ENCODE results near the gene PPP3CA.

PPP3CA gene

GRCh38 chr4:100986360-100986868 is 360.9 kb downstream of the PPP3CA start:
- ATAC-seq = no peak
- no peak for DNase-seq
- H3K4me3 Mint-ChIP-seq = no peak overlapping the region
- no peak overlapping the region for H3K27ac Mint-ChIP-seq
- H3K9me3 Mint-ChIP-seq = no peaks in the 10 kb centered on the region
- H3K27me3 Mint-ChIP-seq = peaks cover 23% of the 10 kb centered on the region
- H3K4me1 Mint-ChIP-seq = no peaks in the 10 kb centered on the region

- ATAC-seq (no peak), DNase-seq (no peak)
- Mint-ChIP-seq H3K9me3 (no peaks in the 10 kb centered on the region), H3K4me3 (no peak overlapping the region), H3K27me3 (peaks cover 23% of the 10 kb centered on the region), H3K4me1 (no peaks in the 10 kb centered on the region), H3K27ac (no peak overlapping the region)
Observed at GRCh38 chr4:100985576-100985975, 361.8 kb downstream of the PPP3CA start.

- H3K4me3 Mint-ChIP-seq = no peak overlapping the region
- DNase-seq = no peak
- H3K27ac Mint-ChIP-seq = peak overlapping the region in 1 of 2 donors; percentile 17
- H3K4me1 Mint-ChIP-seq = no peaks in the 10 kb centered on the region
- H3K9me3 Mint-ChIP-seq = no peaks in the 10 kb centered on the region
- H3K27me3 Mint-ChIP-seq = peaks cover 23% of the 10 kb centered on the region
- ATAC-seq = no peak
Observed at GRCh38 chr4:100984901-100985300, 362.4 kb downstream of the PPP3CA start.

DNA sequence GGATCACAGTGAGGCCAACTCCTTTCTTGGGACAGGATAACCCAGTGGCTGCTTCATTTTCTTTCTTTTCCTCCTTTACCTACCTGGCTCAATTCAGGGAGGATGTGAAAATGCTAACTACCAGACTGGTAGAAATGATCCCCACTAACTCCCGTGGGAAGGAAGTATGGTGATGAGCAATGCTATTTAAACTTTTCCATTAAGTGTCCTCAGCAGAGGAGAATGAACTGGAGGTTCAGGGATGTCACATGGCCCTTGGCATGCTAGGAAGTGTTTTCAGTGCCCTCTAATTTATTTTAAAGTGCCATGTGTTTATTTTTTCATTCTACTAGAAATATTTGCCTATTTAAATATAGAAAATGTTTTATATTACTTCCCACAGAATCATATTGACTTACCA is 363.9 kb downstream of the PPP3CA start:
- Mint-ChIP-seq H3K9me3 (no peaks in the 10 kb centered on the region), H3K4me3 (no peak overlapping the region), H3K27me3 (peaks cover 29% of the 10 kb centered on the region), H3K4me1 (no peaks in the 10 kb centered on the region), H3K27ac (no peak overlapping the region)
- ATAC-seq = no peak
- no peak for DNase-seq

DNA sequence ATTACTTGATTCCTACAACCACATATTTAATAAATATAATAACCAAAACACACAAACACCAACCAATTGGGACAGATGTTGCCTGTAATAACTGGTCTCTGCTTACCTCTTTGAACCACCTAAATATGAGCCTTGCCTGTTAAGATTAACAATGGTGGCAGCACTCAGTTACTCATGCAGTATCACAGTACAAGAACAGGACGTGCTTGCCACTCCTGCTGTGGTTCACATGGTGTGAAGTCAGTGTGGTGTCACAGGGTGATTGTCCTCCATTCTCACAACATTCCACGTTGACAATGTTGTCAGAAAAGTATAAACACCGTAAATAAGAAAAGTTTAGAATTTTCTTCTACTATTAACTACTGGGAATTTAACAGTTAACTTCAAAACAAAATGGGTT is 365.0 kb downstream of the PPP3CA start:
- Mint-ChIP-seq H3K4me1 (no peaks in the 10 kb centered on the region), H3K9me3 (no peaks in the 10 kb centered on the region), H3K27me3 (peaks cover 23% of the 10 kb centered on the region), H3K4me3 (no peak overlapping the region), H3K27ac (no peak overlapping the region)
- DNase-seq (no peak), ATAC-seq (no peak)

GRCh38 chr4:100981447-100982204 is 365.7 kb downstream of the PPP3CA start:
- H3K27me3 Mint-ChIP-seq = peaks cover 16% of the 10 kb centered on the region
- ATAC-seq = no peak
- H3K27ac Mint-ChIP-seq = no peak overlapping the region
- H3K9me3 Mint-ChIP-seq = no peaks in the 10 kb centered on the region
- no peak overlapping the region for H3K4me3 Mint-ChIP-seq
- H3K4me1 Mint-ChIP-seq = no peaks in the 10 kb centered on the region
- no peak for DNase-seq

- H3K27me3 Mint-ChIP-seq = peaks cover 10% of the 10 kb centered on the region
- DNase-seq (no peak), ATAC-seq (no peak)
- H3K4me1 Mint-ChIP-seq = no peaks in the 10 kb centered on the region
- H3K27ac Mint-ChIP-seq = no peak overlapping the region
- H3K9me3 Mint-ChIP-seq = no peaks in the 10 kb centered on the region
- H3K4me3 Mint-ChIP-seq = no peak overlapping the region
Observed at GRCh38 chr4:100979736-100980135, 367.6 kb downstream of the PPP3CA start.

- H3K4me3 Mint-ChIP-seq = no peak overlapping the region
- no peak for ATAC-seq
- no peaks in the 10 kb centered on the region for H3K4me1 Mint-ChIP-seq
- no peak overlapping the region for H3K27ac Mint-ChIP-seq
- H3K27me3 Mint-ChIP-seq = peaks cover 8% of the 10 kb centered on the region
- DNase-seq = no peak
- no peaks in the 10 kb centered on the region for H3K9me3 Mint-ChIP-seq
Observed at GRCh38 chr4:100977746-100978397, 369.5 kb downstream of the PPP3CA start.

DNA sequence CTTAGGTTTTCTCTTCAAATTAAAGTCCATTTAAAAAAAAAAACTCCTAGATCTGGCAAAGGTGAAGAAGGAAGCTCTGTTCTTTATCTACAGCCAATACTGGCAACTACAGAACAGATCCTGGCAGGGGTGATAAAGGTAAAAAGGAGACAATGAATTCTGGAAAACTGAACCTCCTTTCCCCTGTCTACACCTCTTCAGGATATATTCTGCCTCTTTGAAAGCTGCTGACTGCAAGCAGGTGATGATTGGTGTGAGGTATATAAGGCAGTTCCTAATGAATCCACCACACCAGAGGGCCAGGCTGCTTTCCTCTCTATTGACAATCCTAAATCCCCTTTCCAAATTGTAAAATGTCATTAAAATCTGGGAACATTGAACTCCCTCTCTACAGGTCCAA is 370.1 kb downstream of the PPP3CA start:
- ATAC-seq (no peak), DNase-seq (no peak)
- peaks cover 8% of the 10 kb centered on the region for H3K27me3 Mint-ChIP-seq
- no peaks in the 10 kb centered on the region for H3K4me1 Mint-ChIP-seq
- H3K27ac Mint-ChIP-seq = peak overlapping the region in 1 of 2 donors; percentile 12
- no peak overlapping the region for H3K4me3 Mint-ChIP-seq
- H3K9me3 Mint-ChIP-seq = no peaks in the 10 kb centered on the region
